ENCODE measurements around the gene GAS7. TPM values are rescaled to one million over a fixed set of nuclear protein-coding genes. Genes with fewer than 3 reads are reported as not detected.

The GAS7 gene
- total RNA-seq, 1 donor from 2014 or later, result 0.16 TPM

GRCh38 chr17:10216213-10216938 lies 18.0 kb upstream of the GAS7 start:
- intact Hi-C loops (cut with micrococcal nuclease), result no loop called here
- peaks cover 2% of the 10 kb centered on the region for H3K36me3 Mint-ChIP-seq (ENCODE audit: low read depth)
- no peak for DNase-seq (ENCODE audit: low spot score)
- H3K27me3 Mint-ChIP-seq (ENCODE audit: insufficient read depth), result no peaks in the 10 kb centered on the region
- H3K4me1 Mint-ChIP-seq (ENCODE audit: low read depth), result no peaks in the 10 kb centered on the region
- H3K27ac Mint-ChIP-seq, result no peak overlapping the region
- H3K4me3 Mint-ChIP-seq, result no peak overlapping the region
- H3K9me3 Mint-ChIP-seq, result peaks cover 10% of the 10 kb centered on the region

GRCh38 chr17:10215286-10215685 lies 16.9 kb upstream of the GAS7 start:
- no peaks in the 10 kb centered on the region for H3K27me3 Mint-ChIP-seq (ENCODE audit: insufficient read depth)
- intact Hi-C loops (cut with micrococcal nuclease), result no loop called here
- DNase-seq (ENCODE audit: low spot score), result no peak
- peaks cover 2% of the 10 kb centered on the region for H3K36me3 Mint-ChIP-seq (ENCODE audit: low read depth)
- no peaks in the 10 kb centered on the region for H3K4me1 Mint-ChIP-seq (ENCODE audit: low read depth)
- H3K4me3 Mint-ChIP-seq, result no peak overlapping the region
- peaks cover 10% of the 10 kb centered on the region for H3K9me3 Mint-ChIP-seq
- H3K27ac Mint-ChIP-seq, result no peak overlapping the region

- intact Hi-C loops (cut with micrococcal nuclease), result no loop called here
- Mint-ChIP-seq H3K4me1 (ENCODE audit: low read depth) (no peaks in the 10 kb centered on the region), H3K9me3 (peaks cover 9% of the 10 kb centered on the region), H3K36me3 (ENCODE audit: low read depth) (no peaks in the 10 kb centered on the region), H3K27me3 (ENCODE audit: insufficient read depth) (no peaks in the 10 kb centered on the region), H3K27ac (no peak overlapping the region), H3K4me3 (no peak overlapping the region)
- DNase-seq (ENCODE audit: low spot score), result no peak
Observed at GRCh38 chr17:10211666-10212065, 13.3 kb upstream of the GAS7 start.

- Mint-ChIP-seq H3K4me3 (no peak overlapping the region), H3K4me1 (ENCODE audit: low read depth) (no peaks in the 10 kb centered on the region), H3K9me3 (peaks cover 20% of the 10 kb centered on the region), H3K36me3 (ENCODE audit: low read depth) (no peaks in the 10 kb centered on the region), H3K27me3 (ENCODE audit: insufficient read depth) (no peaks in the 10 kb centered on the region), H3K27ac (no peak overlapping the region)
- intact Hi-C loops (cut with micrococcal nuclease), result no loop called here
- DNase-seq (ENCODE audit: low spot score), result no peak
Observed at GRCh38 chr17:10210151-10210574, 11.8 kb upstream of the GAS7 start.

- H3K4me3 Mint-ChIP-seq, result no peak overlapping the region
- no peaks in the 10 kb centered on the region for H3K4me1 Mint-ChIP-seq (ENCODE audit: low read depth)
- H3K27ac Mint-ChIP-seq, result no peak overlapping the region
- intact Hi-C loops (cut with micrococcal nuclease), result no loop called here
- peaks cover 33% of the 10 kb centered on the region for H3K9me3 Mint-ChIP-seq
- DNase-seq (ENCODE audit: low spot score), result no peak
- H3K36me3 Mint-ChIP-seq (ENCODE audit: low read depth), result no peaks in the 10 kb centered on the region
- H3K27me3 Mint-ChIP-seq (ENCODE audit: insufficient read depth), result no peaks in the 10 kb centered on the region
Observed at GRCh38 chr17:10208604-10209193, 10.3 kb upstream of the GAS7 start.

- no peaks in the 10 kb centered on the region for H3K4me1 Mint-ChIP-seq (ENCODE audit: low read depth)
- no peak for DNase-seq (ENCODE audit: low spot score)
- intact Hi-C loops (cut with micrococcal nuclease), result no loop called here
- H3K4me3 Mint-ChIP-seq, result no peak overlapping the region
- no peaks in the 10 kb centered on the region for H3K36me3 Mint-ChIP-seq (ENCODE audit: low read depth)
- peaks cover 2% of the 10 kb centered on the region for H3K27me3 Mint-ChIP-seq (ENCODE audit: insufficient read depth)
- H3K27ac Mint-ChIP-seq, result no peak overlapping the region
- H3K9me3 Mint-ChIP-seq, result peaks cover 34% of the 10 kb centered on the region
Observed at GRCh38 chr17:10207153-10207552, 8.7 kb upstream of the GAS7 start.

- no peaks in the 10 kb centered on the region for H3K4me1 Mint-ChIP-seq (ENCODE audit: low read depth)
- peaks cover 2% of the 10 kb centered on the region for H3K27me3 Mint-ChIP-seq (ENCODE audit: insufficient read depth)
- H3K4me3 Mint-ChIP-seq, result no peak overlapping the region
- no peaks in the 10 kb centered on the region for H3K36me3 Mint-ChIP-seq (ENCODE audit: low read depth)
- intact Hi-C loops (cut with micrococcal nuclease), result no loop called here
- DNase-seq (ENCODE audit: low spot score), result no peak
- peaks cover 34% of the 10 kb centered on the region for H3K9me3 Mint-ChIP-seq
- no peak overlapping the region for H3K27ac Mint-ChIP-seq
Observed at GRCh38 chr17:10205549-10206185, 7.3 kb upstream of the GAS7 start.

- no peaks in the 10 kb centered on the region for H3K4me1 Mint-ChIP-seq (ENCODE audit: low read depth)
- H3K27ac Mint-ChIP-seq, result no peak overlapping the region
- H3K27me3 Mint-ChIP-seq (ENCODE audit: insufficient read depth), result peaks cover 12% of the 10 kb centered on the region
- no peak for DNase-seq (ENCODE audit: low spot score)
- H3K9me3 Mint-ChIP-seq, result peaks cover 25% of the 10 kb centered on the region
- no peaks in the 10 kb centered on the region for H3K36me3 Mint-ChIP-seq (ENCODE audit: low read depth)
- no peak overlapping the region for H3K4me3 Mint-ChIP-seq
- intact Hi-C loops (cut with micrococcal nuclease), result no loop called here
Observed at GRCh38 chr17:10201680-10202079, 3.3 kb upstream of the GAS7 start.

- Mint-ChIP-seq H3K4me1 (ENCODE audit: low read depth) (no peaks in the 10 kb centered on the region), H3K36me3 (ENCODE audit: low read depth) (no peaks in the 10 kb centered on the region), H3K27ac (no peak overlapping the region), H3K4me3 (no peak overlapping the region), H3K9me3 (peaks cover 19% of the 10 kb centered on the region), H3K27me3 (ENCODE audit: insufficient read depth) (peaks cover 16% of the 10 kb centered on the region)
- DNase-seq (ENCODE audit: low spot score), result no peak
- intact Hi-C loops (cut with micrococcal nuclease), result no loop called here
Observed at GRCh38 chr17:10200645-10201044, 2.2 kb upstream of the GAS7 start.

- intact Hi-C loops (cut with micrococcal nuclease), result no loop called here
- H3K4me1 Mint-ChIP-seq (ENCODE audit: low read depth), result no peaks in the 10 kb centered on the region
- H3K27me3 Mint-ChIP-seq (ENCODE audit: insufficient read depth), result peaks cover 16% of the 10 kb centered on the region
- H3K27ac Mint-ChIP-seq, result no peak overlapping the region
- peaks cover 17% of the 10 kb centered on the region for H3K9me3 Mint-ChIP-seq
- H3K4me3 Mint-ChIP-seq, result peak overlapping the region; percentile 45
- no peaks in the 10 kb centered on the region for H3K36me3 Mint-ChIP-seq (ENCODE audit: low read depth)
- DNase-seq (ENCODE audit: low spot score), result no peak
Observed at GRCh38 chr17:10200016-10200415, 1.6 kb upstream of the GAS7 start.

- H3K4me1 Mint-ChIP-seq (ENCODE audit: low read depth), result no peaks in the 10 kb centered on the region
- no peak overlapping the region for H3K4me3 Mint-ChIP-seq
- no peaks in the 10 kb centered on the region for H3K36me3 Mint-ChIP-seq (ENCODE audit: low read depth)
- intact Hi-C loops (cut with micrococcal nuclease), result loop anchor here (10.0 kb wide), 1 partner anchor 83 kb away; no protein-coding TSS in a partner anchor
- peaks cover 16% of the 10 kb centered on the region for H3K27me3 Mint-ChIP-seq (ENCODE audit: insufficient read depth)
- DNase-seq (ENCODE audit: low spot score), result no peak
- no peak overlapping the region for H3K27ac Mint-ChIP-seq
- H3K9me3 Mint-ChIP-seq, result peaks cover 20% of the 10 kb centered on the region
Observed at GRCh38 chr17:10197721-10198508, 491 bp downstream of the GAS7 start.

- intact Hi-C loops (cut with micrococcal nuclease), result loop anchor here (10.0 kb wide), 1 partner anchor 83 kb away; no protein-coding TSS in a partner anchor
- no peak overlapping the region for H3K4me3 Mint-ChIP-seq
- H3K4me1 Mint-ChIP-seq (ENCODE audit: low read depth), result no peaks in the 10 kb centered on the region
- no peak overlapping the region for H3K27ac Mint-ChIP-seq
- DNase-seq (ENCODE audit: low spot score), result no peak
- peaks cover 15% of the 10 kb centered on the region for H3K27me3 Mint-ChIP-seq (ENCODE audit: insufficient read depth)
- peaks cover 20% of the 10 kb centered on the region for H3K9me3 Mint-ChIP-seq
- H3K36me3 Mint-ChIP-seq (ENCODE audit: low read depth), result no peaks in the 10 kb centered on the region
Observed at GRCh38 chr17:10197362-10197720, 1.1 kb downstream of the GAS7 start.

- no peaks in the 10 kb centered on the region for H3K36me3 Mint-ChIP-seq (ENCODE audit: low read depth)
- no peak overlapping the region for H3K4me3 Mint-ChIP-seq
- no peak overlapping the region for H3K27ac Mint-ChIP-seq
- DNase-seq (ENCODE audit: low spot score), result no peak
- peaks cover 24% of the 10 kb centered on the region for H3K9me3 Mint-ChIP-seq
- peaks cover 15% of the 10 kb centered on the region for H3K27me3 Mint-ChIP-seq (ENCODE audit: insufficient read depth)
- intact Hi-C loops (cut with micrococcal nuclease), result loop anchor here (10.0 kb wide), 1 partner anchor 82 kb away; no protein-coding TSS in a partner anchor
- H3K4me1 Mint-ChIP-seq (ENCODE audit: low read depth), result no peaks in the 10 kb centered on the region
Observed at GRCh38 chr17:10196941-10197340, 1.5 kb downstream of the GAS7 start.
